COR-L47 (cell line): ENCODE data around the gene DYSF.
A peak's percentile ranks its signal among the peaks of the same experiment; 100 is the strongest.

Experiments used
- DNase-seq: peaks from one replicate; lab custom pipeline; 2025; lab: John Stamatoyannopoulos, UW

The DYSF gene

DNA sequence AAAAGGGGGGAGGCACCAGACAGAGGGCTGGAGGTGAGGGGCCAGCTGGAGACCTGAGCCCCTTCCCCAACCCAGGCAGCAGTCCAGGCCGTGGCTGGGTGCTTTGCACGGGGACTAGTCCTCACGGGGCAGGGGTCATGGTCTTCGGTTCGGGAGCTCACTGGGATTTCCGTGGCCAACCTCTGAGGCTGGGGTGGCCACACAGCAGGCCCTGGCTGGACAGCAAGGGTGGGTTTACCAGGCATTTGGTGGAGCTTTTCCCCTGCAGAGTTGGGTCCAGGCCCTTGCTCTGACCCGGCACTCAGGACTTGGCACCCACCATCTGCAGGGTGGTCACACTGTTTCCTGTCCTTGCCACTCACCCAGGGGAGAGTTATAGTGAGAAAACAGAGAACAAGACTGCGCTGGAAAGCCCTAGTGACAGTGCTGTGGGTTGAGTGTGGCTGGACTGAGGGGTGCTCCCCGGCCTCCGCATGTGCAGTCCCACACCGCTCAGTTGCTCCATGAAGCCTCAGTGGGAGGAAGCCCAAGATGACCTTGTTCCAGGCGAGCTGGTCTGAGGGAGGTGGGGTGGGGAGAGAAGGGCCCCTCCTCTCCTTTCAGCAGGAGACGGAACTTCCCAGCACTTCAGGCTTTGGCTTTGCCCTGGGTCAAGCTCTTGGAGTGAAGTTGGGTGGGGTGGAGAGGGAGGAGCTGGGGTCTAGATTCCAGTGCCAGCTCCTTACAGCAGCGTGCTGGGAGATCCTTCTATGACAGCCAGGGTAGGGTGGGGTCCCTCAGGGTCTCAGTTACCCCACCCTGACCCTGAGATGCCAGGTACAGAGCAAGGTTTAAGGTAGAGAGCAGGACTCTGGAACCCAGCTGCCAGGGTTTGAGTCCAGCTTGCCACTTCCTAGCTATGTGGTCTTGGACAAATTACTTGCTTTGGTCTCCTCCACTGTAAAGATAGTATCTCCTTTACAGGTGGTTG lies 219.8 kb downstream of the DYSF start:
- DNase-seq = no peak

DNA sequence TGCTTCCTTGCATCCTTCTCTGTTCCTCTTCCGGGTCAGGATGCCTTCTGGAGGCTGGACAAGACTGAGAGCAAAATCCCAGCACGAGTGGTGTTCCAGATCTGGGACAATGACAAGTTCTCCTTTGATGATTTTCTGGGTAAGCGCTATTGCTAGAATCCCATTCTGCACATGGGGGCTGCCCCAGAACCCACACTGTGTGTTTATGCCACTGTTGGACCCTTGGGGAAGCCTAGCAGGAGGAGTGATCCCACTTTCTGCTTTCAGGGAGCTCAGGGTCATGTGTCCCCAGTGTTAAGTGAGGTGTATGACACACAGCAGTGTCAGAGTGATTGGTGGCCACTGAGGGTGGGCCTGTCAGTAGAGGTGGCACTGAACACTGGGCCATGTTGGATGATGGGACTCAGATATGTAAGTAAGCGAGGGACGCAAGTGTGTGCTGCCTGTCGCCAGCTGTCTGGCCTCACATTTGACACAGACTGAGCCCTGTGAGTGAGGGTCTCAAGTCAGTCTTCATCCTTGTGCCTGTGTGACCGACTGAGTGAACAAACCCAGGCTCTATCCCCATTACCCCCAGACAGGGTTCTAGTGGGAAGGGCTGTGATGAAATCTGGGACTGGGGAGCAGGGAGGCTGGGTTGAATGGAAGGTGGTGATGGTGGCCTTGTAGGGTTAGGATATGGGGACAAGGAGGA lies 220.9 kb downstream of the DYSF start:
- DNase-seq = no peak

DNA sequence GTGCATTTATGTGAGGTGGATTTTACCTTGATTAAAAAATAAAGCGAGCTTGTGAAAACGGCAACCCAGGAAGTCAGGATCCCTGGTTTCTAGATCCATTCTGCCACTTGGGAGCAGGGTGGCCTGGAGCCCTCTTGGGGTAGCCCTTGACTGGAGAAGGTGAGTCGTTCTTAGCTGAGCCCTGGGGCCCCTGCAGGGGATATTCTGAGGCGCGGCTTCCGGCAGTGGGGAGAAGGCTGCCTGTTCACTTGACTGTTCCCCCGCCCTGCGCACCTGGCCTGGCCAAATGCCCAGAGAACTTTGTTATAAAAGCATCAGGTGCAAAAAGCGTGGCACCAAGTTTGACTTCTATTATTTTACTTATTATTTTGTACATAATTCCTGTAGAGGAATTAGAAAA lies 221.9 kb downstream of the DYSF start:
- DNase-seq = peak; percentile 49

DNA sequence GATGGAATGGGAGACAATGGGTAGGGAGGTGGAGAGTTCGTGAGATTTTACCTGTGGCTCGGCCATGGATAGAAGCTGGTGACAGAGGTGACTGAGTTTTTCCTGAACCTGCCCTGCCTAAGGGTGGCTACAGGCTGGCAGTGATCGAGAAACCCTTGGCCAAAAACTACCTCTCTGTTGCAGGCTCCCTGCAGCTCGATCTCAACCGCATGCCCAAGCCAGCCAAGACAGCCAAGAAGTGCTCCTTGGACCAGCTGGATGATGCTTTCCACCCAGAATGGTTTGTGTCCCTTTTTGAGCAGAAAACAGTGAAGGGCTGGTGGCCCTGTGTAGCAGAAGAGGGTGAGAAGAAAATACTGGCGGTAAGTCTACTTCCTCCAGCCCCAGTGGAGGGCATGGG lies 225.5 kb downstream of the DYSF start:
- no peak for DNase-seq

DNA sequence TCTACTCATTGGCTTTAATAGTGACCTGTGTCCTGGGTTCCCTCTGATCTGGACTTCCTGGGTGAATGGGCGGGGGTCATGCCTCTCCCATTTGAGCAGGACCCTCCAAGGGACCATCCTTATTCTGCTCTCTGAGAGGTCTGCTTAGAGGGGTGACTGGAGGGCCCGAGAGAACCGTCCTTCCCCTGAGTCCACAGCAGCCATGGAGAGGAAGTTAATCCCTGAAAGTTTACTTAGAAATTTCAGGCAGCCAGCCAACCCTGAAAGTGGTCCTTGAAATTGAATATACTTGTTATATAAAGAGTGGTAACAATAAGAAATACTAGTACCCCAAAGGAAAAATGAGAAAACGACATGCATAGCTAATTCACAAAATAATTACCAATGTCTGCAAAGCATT lies 226.1 kb downstream of the DYSF start:
- DNase-seq = no peak

DNA sequence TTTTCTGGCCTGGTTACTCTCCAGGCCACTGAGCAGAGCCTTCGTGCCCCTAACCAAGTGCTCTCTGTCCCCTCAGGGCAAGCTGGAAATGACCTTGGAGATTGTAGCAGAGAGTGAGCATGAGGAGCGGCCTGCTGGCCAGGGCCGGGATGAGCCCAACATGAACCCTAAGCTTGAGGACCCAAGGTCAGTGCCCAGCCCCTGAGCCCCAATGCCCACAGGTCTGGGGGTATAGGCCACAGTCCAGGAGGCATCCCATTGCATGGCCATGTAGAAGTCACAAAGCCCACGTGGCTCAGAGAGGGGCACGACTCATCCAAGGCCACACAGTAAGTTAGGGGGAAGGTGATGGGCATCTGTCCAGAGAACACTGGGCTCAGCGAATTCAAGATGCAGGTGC lies 227.6 kb downstream of the DYSF start:
- DNase-seq = no peak

DNA sequence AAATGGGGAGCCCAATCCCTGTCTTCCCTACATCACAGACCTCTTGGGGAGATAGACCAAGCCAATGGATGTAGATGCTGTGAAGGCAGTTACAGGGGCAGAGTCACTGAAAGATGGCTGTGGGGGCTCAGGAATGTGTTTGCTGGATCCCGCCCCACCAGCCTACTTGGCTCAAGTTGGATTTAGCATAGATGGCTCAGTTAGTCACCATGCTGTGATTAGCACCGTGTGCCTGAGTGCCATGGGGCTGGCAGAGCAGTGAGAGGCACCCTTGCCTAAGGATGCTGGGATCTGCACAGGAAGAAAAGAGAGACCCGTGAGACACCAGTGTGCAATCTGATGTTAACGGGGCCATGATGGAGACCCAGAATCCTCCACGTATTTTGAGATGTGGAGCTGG lies 228.3 kb downstream of the DYSF start:
- DNase-seq = no peak

DNA sequence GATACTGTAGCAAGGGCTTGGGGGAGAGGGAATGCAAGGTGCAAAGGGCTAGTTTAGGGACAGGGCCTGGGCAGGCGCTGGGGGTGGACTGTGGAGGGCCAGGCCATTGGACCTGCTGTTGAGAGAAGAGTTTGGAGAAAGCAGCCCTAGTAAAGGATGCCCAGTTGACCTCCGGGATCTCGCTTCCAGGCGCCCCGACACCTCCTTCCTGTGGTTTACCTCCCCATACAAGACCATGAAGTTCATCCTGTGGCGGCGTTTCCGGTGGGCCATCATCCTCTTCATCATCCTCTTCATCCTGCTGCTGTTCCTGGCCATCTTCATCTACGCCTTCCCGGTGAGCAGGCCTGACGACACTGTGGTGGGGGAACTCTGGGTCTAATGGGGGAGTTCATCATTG lies 229.0 kb downstream of the DYSF start:
- DNase-seq = no peak

DNA sequence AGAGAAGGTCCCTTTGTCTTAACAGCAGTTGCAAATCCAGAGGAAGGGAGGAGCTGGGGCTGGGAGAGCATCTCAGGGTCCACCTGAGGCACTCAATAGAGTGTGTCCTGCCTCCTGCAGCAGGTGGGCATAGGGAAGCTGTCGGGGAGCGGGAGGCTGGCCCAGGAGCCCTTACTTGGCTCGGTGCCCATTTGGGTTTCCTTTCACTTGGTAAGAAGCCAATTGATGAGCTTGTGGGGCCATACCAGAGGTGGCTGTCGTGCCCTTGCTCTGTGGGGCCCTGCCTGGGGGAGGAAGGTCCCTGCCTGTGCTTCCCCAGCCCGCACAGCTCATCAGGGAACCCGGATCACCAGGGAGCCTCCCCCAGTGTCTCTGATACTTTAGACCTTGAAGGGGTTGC lies 229.7 kb downstream of the DYSF start:
- peak; percentile 39 for DNase-seq

DNA sequence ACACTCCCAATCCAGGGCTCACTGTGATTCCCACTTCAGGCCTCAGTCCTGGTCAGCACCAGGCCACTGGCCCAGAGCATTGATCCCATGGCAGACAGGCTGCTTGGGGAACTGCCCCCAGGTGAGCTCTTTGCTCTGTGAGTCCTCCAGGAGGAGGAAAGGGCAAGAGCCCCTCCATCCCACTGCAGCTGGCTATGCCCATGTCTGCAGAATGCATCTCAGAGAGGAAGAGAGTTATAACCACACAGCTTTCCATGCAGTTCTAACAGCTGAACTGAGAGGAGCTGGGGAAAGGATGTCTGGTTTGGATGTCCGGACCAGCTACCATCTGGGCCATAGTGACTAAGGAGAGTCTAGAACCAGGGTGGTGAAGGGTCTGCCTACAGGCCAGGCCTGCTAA lies 230.3 kb downstream of the DYSF start:
- no peak for DNase-seq

DNA sequence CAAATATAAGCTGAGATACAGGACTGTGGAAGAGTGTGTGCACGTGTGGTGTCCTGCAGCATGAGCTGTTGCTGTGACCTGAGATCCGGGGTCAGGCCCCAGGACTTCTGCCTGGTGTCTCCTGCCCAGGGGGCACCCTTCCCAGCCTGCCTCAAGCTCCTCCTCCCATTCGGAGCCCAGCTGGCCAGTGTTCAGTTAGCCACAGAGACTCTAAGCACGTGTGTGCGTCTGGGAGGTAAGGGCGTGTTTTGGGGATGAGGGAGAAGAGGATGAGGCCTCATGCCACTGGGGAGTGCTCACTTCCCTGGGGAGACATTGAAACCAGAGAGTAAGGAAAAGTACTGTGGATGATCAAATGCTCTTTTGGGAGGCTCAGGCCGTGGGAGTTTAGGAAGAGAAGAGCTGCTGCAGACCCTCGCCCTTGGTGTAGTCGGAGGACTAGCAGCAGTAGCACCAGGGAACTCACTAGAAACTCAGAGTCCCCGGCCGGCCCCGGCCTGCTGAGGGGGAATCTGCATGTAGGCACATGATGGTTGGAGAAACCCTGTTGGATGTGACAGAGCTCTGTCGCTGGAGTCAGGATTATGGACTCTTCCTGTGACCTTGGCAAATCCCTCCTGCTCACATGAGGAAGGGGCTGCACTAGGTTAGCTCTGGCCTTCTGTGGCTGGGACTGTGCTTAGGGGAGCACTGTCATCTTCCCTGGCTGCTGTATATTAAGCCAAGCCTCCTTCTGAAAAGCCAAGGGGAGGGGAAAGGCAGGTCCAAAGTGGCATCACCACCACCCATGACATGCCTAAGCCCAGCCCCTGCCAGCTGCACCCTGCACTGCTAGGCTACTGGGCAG lies 231.1 kb downstream of the DYSF start:
- no peak for DNase-seq

DNA sequence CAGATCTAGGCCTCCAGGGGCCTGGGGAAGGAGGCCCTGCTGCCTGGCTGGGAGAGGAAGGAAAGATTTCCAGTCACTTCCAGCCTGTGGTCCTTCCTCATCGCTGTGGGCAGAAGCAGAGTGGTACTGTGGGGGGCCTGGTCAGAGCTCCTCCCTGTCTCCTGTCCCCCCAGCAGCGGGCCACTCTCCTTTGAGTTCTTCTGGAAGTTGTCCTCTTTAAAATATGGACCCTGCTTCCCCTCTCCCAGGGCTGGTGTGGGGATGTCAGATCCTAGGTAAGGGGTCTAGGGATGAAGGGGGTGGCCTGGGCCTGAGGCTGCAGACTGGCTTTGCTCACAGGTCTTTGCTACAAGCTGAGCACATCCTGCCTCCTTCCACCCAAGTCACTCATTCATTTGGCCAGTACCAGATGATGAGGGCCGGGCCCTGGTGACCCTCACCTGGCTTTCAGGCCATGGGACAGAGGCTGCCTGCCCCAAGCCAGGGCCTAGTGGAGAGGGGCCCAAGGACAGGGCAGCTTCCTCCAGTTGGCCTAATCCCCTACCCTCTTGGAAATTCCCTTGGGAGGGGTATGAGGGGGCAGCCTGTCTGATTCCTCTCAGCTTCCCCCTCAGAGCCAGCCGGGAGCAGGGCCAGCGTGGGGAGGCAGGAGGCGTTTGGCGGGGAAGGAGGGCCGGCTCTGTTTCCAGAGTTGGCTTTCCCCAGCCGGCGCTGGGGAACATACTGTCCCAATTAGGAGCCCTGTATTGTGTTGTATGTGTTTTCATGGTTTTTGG lies 231.9 kb downstream of the DYSF start:
- no peak for DNase-seq

DNA sequence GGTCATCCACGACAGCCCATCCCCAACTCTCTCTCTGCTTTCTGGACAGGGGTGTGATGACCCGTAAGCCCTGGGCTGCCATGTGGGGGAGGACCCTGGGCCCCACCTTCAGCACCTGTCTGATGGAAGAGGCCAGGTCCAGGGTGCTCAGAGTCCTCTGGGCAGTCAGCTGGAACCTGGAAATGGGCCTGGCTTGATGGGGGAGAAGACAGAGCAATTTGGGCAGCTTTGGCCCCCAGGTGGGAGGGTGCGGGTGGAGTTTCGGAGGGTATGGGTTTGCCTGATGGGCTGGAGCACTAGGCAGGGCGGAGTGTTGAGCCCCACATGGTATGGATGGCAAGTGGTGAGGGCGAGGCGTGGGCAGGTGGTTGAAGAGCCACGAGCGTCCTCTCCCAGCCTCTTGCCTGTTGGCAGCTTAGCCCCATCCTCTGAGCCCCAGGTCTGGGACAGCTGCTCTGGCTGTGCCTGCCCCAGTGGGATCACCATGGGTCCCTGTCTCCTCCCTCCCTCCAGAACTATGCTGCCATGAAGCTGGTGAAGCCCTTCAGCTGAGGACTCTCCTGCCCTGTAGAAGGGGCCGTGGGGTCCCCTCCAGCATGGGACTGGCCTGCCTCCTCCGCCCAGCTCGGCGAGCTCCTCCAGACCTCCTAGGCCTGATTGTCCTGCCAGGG lies 232.7 kb downstream of the DYSF start:
- no peak for DNase-seq

DNA sequence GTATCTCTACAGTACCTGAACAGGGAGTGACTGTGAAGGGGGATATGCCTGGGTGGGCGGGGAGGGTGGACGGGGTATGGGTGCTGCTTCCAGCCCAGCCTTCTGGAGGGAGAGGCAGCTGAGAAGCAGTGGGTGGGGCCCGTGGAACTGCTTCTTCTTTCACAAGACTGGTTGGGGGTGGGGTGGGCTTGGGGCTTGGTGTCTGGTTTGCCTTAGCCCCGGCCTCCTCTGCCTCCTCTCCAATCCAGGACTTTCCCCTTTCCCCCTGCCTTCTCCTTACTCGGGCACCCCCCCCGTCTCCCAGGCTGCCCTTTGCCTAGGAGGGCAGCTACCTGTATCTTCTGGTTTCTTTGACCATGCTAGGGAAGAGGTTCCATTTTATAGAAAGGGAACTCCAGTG lies 233.4 kb downstream of the DYSF start:
- no peak for DNase-seq

DNA sequence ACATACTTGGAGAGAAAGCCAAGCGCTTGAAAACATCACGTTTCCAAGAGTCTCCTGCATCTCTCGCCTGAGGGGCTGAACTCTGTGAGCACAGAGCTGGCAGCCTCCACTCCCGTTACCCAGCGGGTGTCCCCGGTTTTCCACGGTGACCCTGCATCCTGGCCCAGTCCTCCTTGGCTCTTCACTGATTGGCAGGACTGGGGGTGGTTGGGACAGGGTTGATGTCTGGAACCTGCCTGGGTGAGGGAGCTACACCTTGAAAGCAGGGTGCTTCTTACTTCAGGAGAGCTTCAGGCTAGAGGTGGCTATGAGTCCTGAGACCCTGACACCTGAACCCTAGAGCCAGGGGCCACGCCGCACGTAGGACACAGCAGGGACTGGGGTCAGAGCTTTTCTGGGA lies 234.1 kb downstream of the DYSF start:
- DNase-seq = no peak

DNA sequence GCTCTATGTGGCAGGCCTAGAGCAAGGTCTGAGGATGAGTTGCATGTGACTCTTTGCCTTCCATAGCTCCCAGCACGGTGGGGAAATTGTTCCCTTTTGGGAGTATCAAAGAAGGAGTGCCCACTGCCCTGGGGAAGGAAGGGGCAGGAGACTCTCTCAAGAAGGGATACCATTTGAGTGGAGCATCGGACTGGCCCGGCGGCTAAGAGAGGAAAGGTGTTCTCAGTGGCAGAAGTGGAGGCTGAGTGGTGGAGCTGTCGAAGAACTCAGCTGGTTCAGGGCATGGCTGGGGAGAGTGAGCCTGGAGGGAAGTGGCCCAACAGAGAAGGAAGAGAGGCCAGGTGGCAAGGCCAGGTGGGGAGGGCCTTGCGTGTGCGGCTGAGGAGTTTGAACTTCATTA lies 235.2 kb downstream of the DYSF start:
- no peak for DNase-seq

DNA sequence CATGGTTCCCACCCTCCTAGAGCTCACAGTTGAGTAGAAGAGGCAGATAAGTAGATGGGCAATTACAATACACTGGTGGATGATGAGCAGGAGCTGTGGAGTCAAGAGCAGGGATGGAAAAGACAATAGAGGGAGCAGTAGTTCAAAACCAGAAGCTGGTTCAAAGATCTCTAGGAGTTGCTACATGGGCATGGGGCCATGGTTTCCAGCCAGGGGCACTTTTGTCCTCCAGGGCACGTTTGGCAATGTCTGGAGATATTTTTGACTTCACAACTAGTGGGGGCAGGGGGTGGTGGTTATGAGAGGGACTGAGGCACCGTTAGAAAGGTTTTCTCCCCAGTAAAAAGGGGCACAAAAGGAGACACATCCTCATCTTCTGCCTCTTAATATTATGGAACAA lies 236.0 kb downstream of the DYSF start:
- no peak for DNase-seq

DNA sequence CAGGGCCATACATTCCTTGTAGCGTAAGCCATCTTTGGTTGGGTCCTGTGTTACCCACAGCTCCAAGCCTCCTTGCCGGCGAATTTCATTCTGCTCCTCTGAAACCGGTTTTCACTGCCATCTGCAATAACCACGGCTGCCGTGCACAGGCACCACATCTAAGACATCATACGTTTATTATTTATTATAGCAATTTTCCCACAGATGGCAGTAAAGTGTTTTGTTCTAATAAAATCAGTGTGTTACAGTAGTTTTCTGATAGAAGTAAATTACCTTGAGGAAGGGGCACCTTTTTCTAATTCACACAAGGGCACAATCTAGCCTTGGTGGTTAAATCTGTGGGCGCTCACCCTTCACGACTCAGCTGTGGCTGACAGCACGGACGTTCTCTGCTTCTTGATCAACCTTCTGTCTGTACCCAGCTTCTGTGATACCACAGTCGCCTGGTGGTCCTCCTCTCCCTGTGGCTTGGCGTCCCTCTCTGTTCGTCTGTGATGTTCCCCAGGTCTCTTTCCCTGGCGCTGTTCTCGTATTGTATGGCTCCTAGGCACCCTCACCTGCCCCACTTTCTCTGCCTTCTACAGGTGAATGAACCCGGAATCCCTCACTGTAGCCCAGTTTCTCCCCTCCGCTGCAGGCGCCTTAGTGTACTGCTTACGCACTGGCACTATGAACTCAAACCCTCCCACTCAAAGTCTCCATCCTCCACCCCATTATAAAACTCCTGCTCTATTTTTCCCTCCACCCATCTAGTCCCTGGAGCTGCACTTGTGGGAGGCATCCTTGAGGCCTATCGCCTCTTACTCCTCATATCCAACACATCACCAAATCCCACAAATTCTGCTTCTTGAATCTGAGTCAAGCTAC lies 236.8 kb downstream of the DYSF start:
- no peak for DNase-seq

DNA sequence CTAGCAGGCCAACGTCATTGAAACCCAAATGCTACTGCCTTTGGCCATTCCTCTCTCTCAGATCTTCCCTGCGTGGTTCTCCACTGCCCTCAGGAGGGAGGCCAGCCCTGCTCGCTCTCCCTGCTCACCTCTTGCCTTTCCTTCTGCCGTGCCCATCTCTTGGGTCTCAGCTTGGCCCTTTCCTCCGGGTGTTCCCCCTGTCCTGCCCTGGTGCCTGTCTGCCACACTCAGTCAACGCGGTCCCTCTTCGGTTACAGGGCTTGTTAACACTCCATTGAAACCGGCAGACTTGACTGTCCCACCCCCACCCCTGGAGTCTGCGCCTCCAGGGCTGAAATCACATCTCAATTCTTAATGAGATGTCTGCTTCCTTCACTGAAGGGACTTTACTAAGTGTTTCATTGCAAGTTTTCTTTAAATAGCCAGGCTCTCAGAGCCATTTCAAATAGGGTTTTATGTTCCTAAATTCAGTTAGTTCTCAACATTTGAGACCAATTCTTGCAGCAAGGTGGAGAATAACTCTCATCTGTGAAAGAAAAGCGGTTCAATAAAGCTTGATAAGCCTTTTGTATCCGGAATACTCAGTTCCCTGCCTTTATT lies 237.6 kb downstream of the DYSF start:
- no peak for DNase-seq
